ENCODE data around the gene REPIN1. TPM values are rescaled to one million over a fixed set of nuclear protein-coding genes. Genes with fewer than 3 reads are reported as not detected.
A peak's percentile ranks its signal among the peaks of the same experiment; 100 is the strongest.

The REPIN1 gene
- total and polyA plus RNA-seq, 9 of the 15 experiments (the other 6 are each of a cell fraction or from before 2014, with no cell fraction given): 8.1 to 283 (median 94.3) TPM

DNA sequence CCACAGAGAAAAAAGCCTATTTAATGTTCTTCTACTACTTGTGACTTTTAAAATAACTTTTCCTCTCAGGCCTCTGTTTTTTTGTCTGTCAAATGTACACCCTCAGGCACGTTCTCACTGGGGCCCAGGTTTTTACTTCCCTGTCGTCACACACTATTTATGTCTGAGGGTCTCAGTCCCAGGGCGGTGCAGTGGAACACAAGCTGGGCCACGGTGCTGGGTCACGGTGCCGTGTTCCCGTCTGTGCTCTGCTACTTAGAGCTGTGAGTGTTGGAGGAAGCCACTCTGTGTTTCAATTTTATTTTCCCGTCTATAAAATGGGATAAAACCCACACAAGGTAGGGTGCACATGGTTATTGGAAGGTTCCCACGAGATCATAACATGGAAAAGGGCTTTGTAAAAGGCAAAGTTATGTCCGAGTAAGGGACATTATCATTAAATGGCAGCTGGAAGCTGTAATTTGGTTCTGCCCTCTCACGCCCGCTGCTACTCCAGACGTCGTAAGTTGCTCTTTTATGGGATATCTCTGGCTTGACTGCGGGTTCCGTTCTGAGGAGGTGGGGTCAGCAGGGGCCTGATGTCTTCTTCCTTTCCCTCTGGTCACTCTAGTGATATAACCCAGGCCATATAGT lies 35.7 kb downstream of the REPIN1 start (continued):
- TF ChIP-seq TCF7 (IDR thresholded peaks at IDR 0.05; ENCODE audit: borderline replicate concordance) (no peak), ZBTB12 (CRISPR knock-in tag; IDR thresholded peaks at IDR 0.05) (no peak), OTX1 (CRISPR knock-in tag; IDR thresholded peaks at IDR 0.05) (no peak), HIVEP1 (CRISPR knock-in tag; IDR thresholded peaks at IDR 0.05) (no peak), MAFF (IDR thresholded peaks at IDR 0.05; ENCODE audit: low read length) (no peak), TEAD2 (tag; IDR thresholded peaks at IDR 0.05) (no peak), POU5F1 (IDR thresholded peaks at IDR 0.05; ENCODE audit: borderline replicate concordance, low read depth, low read length, partially characterized antibody) (no peak), SMARCA5 (IDR thresholded peaks at IDR 0.05) (no peak), HNRNPLL (IDR thresholded peaks at IDR 0.05; ENCODE audit: low read depth, low read length, poor library complexity, severe bottlenecking) (no peak), JUN (IDR thresholded peaks at IDR 0.05; ENCODE audit: borderline replicate concordance, low read depth, low read length) (no peak), JUN (CRISPR knock-in tag; IDR thresholded peaks at IDR 0.05; ENCODE audit: borderline replicate concordance) (0 out of 2 replicates have a peak, but pooled peaks have one; percentile 76), MAFK (IDR thresholded peaks at IDR 0.05; ENCODE audit: low read length) (no peak), ETS1 (conservative IDR thresholded peaks at IDR 0.05; ENCODE audit: control insufficient read depth, low read depth, low read length) (no peak), CBX8 (IDR thresholded peaks at IDR 0.05; ENCODE audit: borderline replicate concordance, extremely low read depth, low read depth, low read length, poor library complexity, severe bottlenecking) (no peak)
- TF ChIP-seq, protein P1, sequence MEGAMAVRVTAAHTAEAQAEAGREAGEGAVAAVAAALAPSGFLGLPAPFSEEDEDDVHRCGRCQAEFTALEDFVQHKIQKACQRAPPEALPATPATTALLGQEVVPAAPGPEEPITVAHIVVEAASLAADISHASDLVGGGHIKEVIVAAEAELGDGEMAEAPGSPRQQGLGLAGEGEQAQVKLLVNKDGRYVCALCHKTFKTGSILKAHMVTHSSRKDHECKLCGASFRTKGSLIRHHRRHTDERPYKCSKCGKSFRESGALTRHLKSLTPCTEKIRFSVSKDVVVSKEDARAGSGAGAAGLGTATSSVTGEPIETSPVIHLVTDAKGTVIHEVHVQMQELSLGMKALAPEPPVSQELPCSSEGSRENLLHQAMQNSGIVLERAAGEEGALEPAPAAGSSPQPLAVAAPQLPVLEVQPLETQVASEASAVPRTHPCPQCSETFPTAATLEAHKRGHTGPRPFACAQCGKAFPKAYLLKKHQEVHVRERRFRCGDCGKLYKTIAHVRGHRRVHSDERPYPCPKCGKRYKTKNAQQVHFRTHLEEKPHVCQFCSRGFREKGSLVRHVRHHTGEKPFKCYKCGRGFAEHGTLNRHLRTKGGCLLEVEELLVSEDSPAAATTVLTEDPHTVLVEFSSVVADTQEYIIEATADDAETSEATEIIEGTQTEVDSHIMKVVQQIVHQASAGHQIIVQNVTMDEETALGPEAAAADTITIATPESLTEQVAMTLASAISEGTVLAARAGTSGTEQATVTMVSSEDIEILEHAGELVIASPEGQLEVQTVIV (CRISPR knock-in tag; IDR thresholded peaks at IDR 0.05; ENCODE audit: borderline replicate concordance): peak; percentile 34; the same call in 1 of the 2 replicates
- TF ChIP-seq, protein P2, sequence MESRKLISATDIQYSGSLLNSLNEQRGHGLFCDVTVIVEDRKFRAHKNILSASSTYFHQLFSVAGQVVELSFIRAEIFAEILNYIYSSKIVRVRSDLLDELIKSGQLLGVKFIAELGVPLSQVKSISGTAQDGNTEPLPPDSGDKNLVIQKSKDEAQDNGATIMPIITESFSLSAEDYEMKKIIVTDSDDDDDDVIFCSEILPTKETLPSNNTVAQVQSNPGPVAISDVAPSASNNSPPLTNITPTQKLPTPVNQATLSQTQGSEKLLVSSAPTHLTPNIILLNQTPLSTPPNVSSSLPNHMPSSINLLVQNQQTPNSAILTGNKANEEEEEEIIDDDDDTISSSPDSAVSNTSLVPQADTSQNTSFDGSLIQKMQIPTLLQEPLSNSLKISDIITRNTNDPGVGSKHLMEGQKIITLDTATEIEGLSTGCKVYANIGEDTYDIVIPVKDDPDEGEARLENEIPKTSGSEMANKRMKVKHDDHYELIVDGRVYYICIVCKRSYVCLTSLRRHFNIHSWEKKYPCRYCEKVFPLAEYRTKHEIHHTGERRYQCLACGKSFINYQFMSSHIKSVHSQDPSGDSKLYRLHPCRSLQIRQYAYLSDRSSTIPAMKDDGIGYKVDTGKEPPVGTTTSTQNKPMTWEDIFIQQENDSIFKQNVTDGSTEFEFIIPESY (CRISPR knock-in tag; IDR thresholded peaks at IDR 0.05): no peak

Measured in K562 (cell line).